SU-DHL-6 (cell line): Measurements from ENCODE around the gene ZFP64.
"Not testable (repeated sequence)": the region's sequence is repeated elsewhere in the genome, so short reads cannot be mapped to it uniquely, and the experiment has no call there.

ENCODE experiments used
- H2AFZ ChIP-seq: fragments of 200-600 bp; sonication (generic); 2 replicates; pipeline ENCODE4 v1.6.1; 2014; ENCODE audit warnings: low read depth, mild to moderate bottlenecking, moderate library complexity, mixed read lengths, antibody characterized with exemption, low read length; ENCODE audit not compliant: severe bottlenecking
- H3F3A ChIP-seq: fragments of 200-600 bp; shearing (Covaris generic); 2 replicates; pipeline ENCODE4 v1.6.0; 2016; ENCODE audit warnings: antibody characterized with exemption, mild to moderate bottlenecking; ENCODE audit not compliant: insufficient read depth
- H3K27ac ChIP-seq: fragments of 200-600 bp; sonication (generic); 2 replicates; pipeline ENCODE4 v1.5.1; 2016; ENCODE audit warnings: low read depth, mild to moderate bottlenecking, low read length, moderate library complexity, mixed read lengths
- H3K27me3 ChIP-seq: fragments of 200-600 bp; sonication (generic), shearing (Covaris generic); 2 replicates; pipeline ENCODE4 v1.6.0; 2014; ENCODE audit warnings: mild to moderate bottlenecking, low read length
- H3K36me3 ChIP-seq: fragments of 200-600 bp; sonication (generic); 2 replicates; pipeline ENCODE4 v1.6.1; 2014; ENCODE audit warnings: mild to moderate bottlenecking, low read length, mixed read lengths
- H3K4me2 ChIP-seq: fragments of 300-600, 200-600 bp; shearing (Covaris generic), sonication (generic); 2 replicates; pipeline ENCODE4 v1.6.0; 2014; ENCODE audit warnings: low read length, low read depth, mild to moderate bottlenecking; ENCODE audit not compliant: poor library complexity, severe bottlenecking
- H3K4me3 ChIP-seq: fragments of 200-600 bp; sonication (generic); 2 replicates; pipeline ENCODE4 v1.5.1; 2014; ENCODE audit warnings: antibody characterized with exemption, low read length, mild to moderate bottlenecking, mixed read lengths; ENCODE audit not compliant: insufficient read depth, poor library complexity, severe bottlenecking
- H3K79me2 ChIP-seq: fragments of 200-600 bp; sonication (generic); 2 replicates; pipeline ENCODE4 v1.6.1; 2014; ENCODE audit warnings: mild to moderate bottlenecking, low read length, moderate library complexity; ENCODE audit not compliant: insufficient read depth
- H3K9ac ChIP-seq: fragments of 200-600 bp; sonication (generic); 2 replicates; pipeline ENCODE4 v1.7.0; 2014; ENCODE audit warnings: mild to moderate bottlenecking, low read length
- H3K9me2 ChIP-seq: fragments of 200-600 bp; sonication (generic); replicated peaks from 2 replicates; pipeline ENCODE4 v1.6.1; 2014; ENCODE audit warnings: low read length; ENCODE audit not compliant: insufficient read depth
- H3K9me3 ChIP-seq: fragments of 200-600 bp; sonication (generic); 2 replicates; pipeline ENCODE4 v1.6.1; 2014; ENCODE audit warnings: low read length, mixed read lengths; ENCODE audit not compliant: insufficient read depth
- H4K20me1 ChIP-seq: fragments of 200-600 bp; sonication (generic); 2 replicates; pipeline ENCODE4 v1.6.1; 2014; ENCODE audit warnings: low read depth, mild to moderate bottlenecking, antibody characterized with exemption, low read length, moderate library complexity, mixed read lengths
- EZH2phosphoT487 ChIP-seq: fragments of 200-600 bp; sonication (generic), shearing (Covaris generic); conservative IDR thresholded peaks from 2 replicates; pipeline ENCODE4 v1.6.1; 2018; ENCODE audit warnings: mild to moderate bottlenecking, antibody characterized with exemption, low read length, moderate library complexity, mixed read lengths
- TF ChIP-seq, protein P1 (sequence below): fragments of 200-600 bp; sonication (generic); IDR thresholded peaks from one replicate; pipeline ENCODE4 v1.5.1; 2017; ENCODE audit warnings: antibody characterized with exemption, mild to moderate bottlenecking, low read length, moderate library complexity; ENCODE audit not compliant: insufficient read depth, poor library complexity, severe bottlenecking

The ZFP64 gene

DNA sequence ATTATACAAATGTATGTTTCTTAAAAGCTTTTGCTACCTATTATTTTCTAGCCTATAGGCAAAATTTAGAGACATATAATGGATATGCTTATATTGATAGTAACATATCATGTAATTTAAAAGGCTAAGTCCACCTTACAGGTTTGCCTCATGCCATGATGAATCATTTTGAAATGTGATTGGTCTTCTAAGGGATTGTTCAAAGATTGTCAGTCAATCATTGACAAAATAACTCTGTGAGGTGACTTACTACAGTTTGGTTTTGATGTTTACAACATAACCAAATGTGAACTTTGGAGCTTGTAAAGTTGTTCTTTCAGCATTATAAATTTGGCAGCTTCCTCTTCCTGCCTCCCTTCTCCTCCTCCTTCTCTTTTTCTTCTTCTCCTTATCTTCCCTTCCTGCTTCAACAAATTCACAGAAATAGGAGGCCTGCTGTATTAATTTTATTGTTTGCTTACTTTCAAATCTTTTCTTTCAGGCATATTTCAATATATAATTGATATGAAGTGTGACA lies 39.7 kb upstream of the ZFP64 start:
- TF ChIP-seq EZH2phosphoT487, result no peak
- TF ChIP-seq, protein P1, sequence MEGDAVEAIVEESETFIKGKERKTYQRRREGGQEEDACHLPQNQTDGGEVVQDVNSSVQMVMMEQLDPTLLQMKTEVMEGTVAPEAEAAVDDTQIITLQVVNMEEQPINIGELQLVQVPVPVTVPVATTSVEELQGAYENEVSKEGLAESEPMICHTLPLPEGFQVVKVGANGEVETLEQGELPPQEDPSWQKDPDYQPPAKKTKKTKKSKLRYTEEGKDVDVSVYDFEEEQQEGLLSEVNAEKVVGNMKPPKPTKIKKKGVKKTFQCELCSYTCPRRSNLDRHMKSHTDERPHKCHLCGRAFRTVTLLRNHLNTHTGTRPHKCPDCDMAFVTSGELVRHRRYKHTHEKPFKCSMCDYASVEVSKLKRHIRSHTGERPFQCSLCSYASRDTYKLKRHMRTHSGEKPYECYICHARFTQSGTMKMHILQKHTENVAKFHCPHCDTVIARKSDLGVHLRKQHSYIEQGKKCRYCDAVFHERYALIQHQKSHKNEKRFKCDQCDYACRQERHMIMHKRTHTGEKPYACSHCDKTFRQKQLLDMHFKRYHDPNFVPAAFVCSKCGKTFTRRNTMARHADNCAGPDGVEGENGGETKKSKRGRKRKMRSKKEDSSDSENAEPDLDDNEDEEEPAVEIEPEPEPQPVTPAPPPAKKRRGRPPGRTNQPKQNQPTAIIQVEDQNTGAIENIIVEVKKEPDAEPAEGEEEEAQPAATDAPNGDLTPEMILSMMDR, result no peak
- Histone ChIP-seq H3K9me2 (no peaks in the 10 kb centered on the region), H3K9ac (no peak overlapping the region), H3K4me2 (no peak overlapping the region), H3K27ac (no peak overlapping the region), H4K20me1 (no peaks in the 10 kb centered on the region), H3F3A (no peaks in the 10 kb centered on the region), H3K9me3 (no peaks in the 10 kb centered on the region), H2AFZ (no peak overlapping the region), H3K4me3 (no peak overlapping the region), H3K36me3 (no peaks in the 10 kb centered on the region), H3K27me3 (no peaks in the 10 kb centered on the region), H3K79me2 (no peaks in the 10 kb centered on the region)

DNA sequence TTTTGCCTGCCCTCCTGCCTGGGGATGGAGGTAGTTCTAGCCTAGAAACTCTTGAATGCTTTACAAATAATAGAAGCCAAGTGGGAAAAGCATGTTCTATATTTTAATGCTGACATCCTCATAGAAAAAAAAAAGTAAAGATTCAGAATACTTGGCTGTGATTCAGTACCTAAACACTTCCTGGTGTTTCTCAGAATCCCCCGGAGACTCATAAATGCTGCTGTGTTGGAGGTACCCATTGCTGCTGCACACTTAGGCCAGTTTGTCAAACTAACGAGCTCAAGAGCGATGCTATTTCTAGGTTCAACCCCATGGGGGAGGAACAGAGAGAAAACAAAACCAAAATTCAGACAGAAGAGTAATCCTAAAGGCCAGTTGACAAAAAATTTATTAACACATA lies 38.8 kb upstream of the ZFP64 start:
- H3K27ac ChIP-seq, result no peak overlapping the region
- no peak overlapping the region for H3K4me2 ChIP-seq
- H3F3A ChIP-seq, result no peaks in the 10 kb centered on the region
- H3K9me2 ChIP-seq, result no peaks in the 10 kb centered on the region
- H2AFZ ChIP-seq, result no peak overlapping the region
- H3K9ac ChIP-seq, result no peak overlapping the region
- TF ChIP-seq, protein P1, result no peak
- no peak for TF ChIP-seq EZH2phosphoT487
- no peaks in the 10 kb centered on the region for H4K20me1 ChIP-seq
- no peaks in the 10 kb centered on the region for H3K27me3 ChIP-seq
- H3K9me3 ChIP-seq, result no peaks in the 10 kb centered on the region
- no peak overlapping the region for H3K4me3 ChIP-seq
- H3K36me3 ChIP-seq, result no peaks in the 10 kb centered on the region
- no peaks in the 10 kb centered on the region for H3K79me2 ChIP-seq

GRCh38 chr20:52229346-52229745 lies 37.8 kb upstream of the ZFP64 start:
- H3K27ac ChIP-seq, H3K79me2 ChIP-seq, H4K20me1 ChIP-seq, H3K9me2 ChIP-seq, H3K4me3 ChIP-seq, H3K27me3 ChIP-seq, H3F3A ChIP-seq, H3K36me3 ChIP-seq, H2AFZ ChIP-seq, H3K9me3 ChIP-seq, H3K4me2 ChIP-seq, H3K9ac ChIP-seq: not testable (repeated sequence)

DNA sequence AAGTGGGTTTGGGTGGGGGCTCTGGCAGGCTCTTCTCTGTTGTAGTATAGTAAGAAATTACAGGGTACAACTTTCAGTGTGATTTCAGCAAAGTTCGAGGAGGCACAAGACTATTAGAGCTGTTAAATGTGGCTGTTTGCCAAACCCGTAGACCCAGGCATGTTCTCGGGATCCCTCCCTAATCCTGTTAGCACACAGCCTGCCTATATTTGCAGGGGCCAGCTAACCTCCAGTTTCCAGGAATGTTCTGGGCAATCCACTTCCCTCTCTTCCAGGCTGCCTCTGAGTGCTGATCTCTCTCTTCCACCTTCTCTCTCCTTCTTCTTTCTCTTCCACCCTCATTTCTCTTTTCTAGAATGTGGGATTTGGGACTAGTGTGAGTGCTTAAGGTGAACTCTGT lies 34.8 kb upstream of the ZFP64 start:
- Histone ChIP-seq H3K4me3 (no peak overlapping the region), H2AFZ (no peak overlapping the region), H3F3A (no peaks in the 10 kb centered on the region), H3K9me2 (no peaks in the 10 kb centered on the region), H3K27ac (no peak overlapping the region), H4K20me1 (no peaks in the 10 kb centered on the region), H3K36me3 (no peaks in the 10 kb centered on the region), H3K9me3 (peaks cover under 1% of the 10 kb centered on the region; the same call in 1 of the 2 replicates), H3K79me2 (no peaks in the 10 kb centered on the region), H3K27me3 (no peaks in the 10 kb centered on the region), H3K9ac (no peak overlapping the region), H3K4me2 (no peak overlapping the region)
- TF ChIP-seq, protein P1, result no peak
- TF ChIP-seq EZH2phosphoT487, result no peak
